ENCODE measurements around the gene GCNT1.
"Not testable (repeated sequence)": the region's sequence is repeated elsewhere in the genome, so short reads cannot be mapped to it uniquely, and the experiment has no call there.

Gene GCNT1

GRCh38 chr9:76458903-76459693 is at the start of gene GCNT1:
Gene GCNT1 (plus strand): TSS chr9:76459182. CDS start chr9:76502382, 43,200 bp downstream.
- peak; percentile 85 to 86 for DNase-seq

- peak in 1 of 2 donors; percentile 19 for DNase-seq
These were observed 46.3 kb upstream of the GCNT1 start for GRCh38 chr9:76412638-76413037.

GRCh38 chr9:76413658-76414057 is 45.3 kb upstream of the GCNT1 start:
- no peak for DNase-seq

GRCh38 chr9:76414661-76415060 is 44.3 kb upstream of the GCNT1 start:
- no peak for DNase-seq

- DNase-seq, result no peak
These were observed 43.8 kb upstream of the GCNT1 start for GRCh38 chr9:76415154-76415553.

- no peak for DNase-seq
These were observed 43.3 kb upstream of the GCNT1 start for GRCh38 chr9:76415731-76416130.

GRCh38 chr9:76417394-76417793 is 41.6 kb upstream of the GCNT1 start:
- DNase-seq, result no peak

GRCh38 chr9:76419782-76420380 is 39.1 kb upstream of the GCNT1 start:
- peak; percentile 25 to 53 for DNase-seq

- no peak for DNase-seq
These were observed 35.5 kb upstream of the GCNT1 start for GRCh38 chr9:76423216-76424177.

- no peak for DNase-seq
These were observed 34.5 kb upstream of the GCNT1 start for GRCh38 chr9:76424491-76424890.

- no peak for DNase-seq
These were observed 33.1 kb upstream of the GCNT1 start for GRCh38 chr9:76425677-76426453.

- DNase-seq, result no peak
These were observed 32.1 kb upstream of the GCNT1 start for GRCh38 chr9:76426807-76427419.

GRCh38 chr9:76431601-76432000 is 27.4 kb upstream of the GCNT1 start:
- no peak for DNase-seq

GRCh38 chr9:76433406-76433805 is 25.6 kb upstream of the GCNT1 start:
- no peak for DNase-seq

GRCh38 chr9:76433836-76434235 is 25.1 kb upstream of the GCNT1 start:
- DNase-seq, result peak; percentile 31 to 42

GRCh38 chr9:76434897-76435296 is 24.1 kb upstream of the GCNT1 start:
- DNase-seq, result not testable (repeated sequence)

GRCh38 chr9:76437017-76437699 is 21.8 kb upstream of the GCNT1 start:
- not testable (repeated sequence) for DNase-seq

- no peak for DNase-seq
These were observed 20.0 kb upstream of the GCNT1 start for GRCh38 chr9:76438841-76439588.

GRCh38 chr9:76441551-76442322 is 17.2 kb upstream of the GCNT1 start:
- DNase-seq, result no peak

GRCh38 chr9:76443887-76444286 is 15.1 kb upstream of the GCNT1 start:
- DNase-seq, result no peak

Measured in inflammatory macrophage treated with lipopolysaccharide for 1 hour (primary cell).